Measurements from ENCODE around the gene PALMD.

PALMD gene

DNA sequence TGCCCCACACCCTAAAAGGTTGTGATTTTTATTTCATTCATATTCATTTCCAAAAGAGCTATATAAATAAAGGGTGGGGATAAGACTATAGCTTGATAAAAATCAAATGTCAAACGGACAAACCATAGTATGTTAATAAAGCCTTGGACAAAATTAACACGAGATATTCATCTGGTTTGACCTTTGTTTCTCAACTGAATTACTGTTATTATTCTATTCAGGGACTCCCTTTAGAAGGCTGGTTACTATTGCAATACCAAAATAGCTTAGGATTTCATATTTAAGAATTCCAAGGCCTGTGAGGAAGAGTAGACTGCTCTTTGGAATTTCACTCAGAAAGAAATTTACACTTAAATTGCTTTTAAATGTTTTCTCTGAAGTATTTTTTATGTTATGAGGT, 10.2 kb upstream of the PALMD start:
- no peak for DNase-seq (ENCODE audit: low spot score)

DNA sequence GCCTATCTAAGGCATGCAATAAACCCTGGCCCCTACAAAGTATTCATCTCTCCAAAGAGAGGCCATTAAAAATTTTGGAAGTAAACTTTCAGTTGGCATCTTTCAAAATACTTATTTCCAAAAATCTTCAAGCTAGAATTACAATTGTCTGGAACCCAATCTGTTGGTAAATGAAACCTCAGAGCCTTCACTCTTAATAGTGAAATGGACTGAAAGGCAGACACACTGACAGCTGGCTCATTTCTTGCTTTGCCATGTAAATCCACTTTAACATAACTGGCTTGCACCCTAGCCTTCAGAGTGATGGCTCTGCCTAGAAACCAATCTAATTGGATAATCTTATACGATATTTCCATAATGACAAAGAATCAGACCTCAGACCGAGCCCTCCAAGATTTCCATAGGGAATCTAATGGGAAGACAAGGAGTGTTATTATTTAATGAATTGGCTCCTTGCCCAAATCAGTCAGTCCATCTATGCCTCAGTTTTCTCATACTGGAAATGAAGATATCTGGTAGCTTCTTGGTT, 9.2 kb upstream of the PALMD start:
- DNase-seq (ENCODE audit: low spot score), result no peak

DNA sequence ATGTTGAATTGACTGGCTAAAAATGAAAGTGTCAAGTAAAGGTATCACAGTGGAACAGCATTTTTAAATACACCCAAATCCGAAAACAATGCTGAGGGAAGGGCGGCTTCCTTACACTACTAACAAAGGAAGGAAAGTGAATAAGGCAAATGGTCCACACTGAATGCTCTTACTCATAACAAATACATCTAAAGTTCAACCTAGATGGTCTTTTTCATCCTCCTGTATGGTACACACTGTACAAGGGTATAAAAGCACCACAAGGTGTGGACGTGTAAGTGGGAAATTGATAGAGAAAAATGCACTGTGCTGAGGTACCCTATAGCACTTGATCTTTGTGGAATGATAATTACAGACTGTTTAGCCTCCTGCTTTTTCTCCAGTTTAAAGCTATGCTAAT, 7.1 kb upstream of the PALMD start:
- DNase-seq (ENCODE audit: low spot score), result no peak

DNA sequence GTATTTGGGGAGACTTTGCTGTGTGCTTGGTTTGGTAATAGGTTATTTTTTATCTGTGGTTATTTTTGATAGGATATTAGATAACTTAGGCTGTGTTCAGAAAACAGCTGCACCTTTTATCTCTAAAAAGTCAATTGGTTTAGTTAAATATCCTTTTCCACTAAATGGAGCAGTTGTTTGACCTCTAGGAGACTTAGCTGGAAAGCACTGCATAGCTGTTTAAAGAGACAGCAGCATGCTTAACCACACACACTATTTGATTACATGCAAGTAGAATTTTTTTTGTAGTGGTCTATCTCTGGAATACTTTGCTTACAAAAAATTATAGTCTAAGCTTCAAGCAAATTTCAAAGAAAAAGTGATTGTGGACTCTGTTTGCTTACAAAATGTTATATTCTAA, 6.5 kb upstream of the PALMD start:
- DNase-seq (ENCODE audit: low spot score), result no peak

DNA sequence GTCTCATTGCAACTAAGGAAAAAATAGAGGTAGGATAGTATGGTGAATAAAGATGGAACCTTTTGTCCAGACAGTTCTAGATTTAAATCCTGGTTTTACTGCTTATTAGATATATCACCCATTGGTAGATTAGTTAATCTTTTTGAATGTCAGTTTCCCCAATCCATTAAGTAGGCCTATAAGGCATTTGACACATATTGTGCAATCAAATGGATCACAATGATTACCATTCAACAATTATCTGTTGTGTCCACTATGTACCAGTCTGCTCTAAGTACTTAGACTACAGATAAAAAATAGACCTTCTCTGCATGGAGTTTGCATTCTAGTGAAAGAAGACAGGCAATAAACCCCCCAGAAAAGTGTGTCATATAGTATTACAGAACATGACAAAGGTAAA, 6.0 kb upstream of the PALMD start:
- DNase-seq (ENCODE audit: low spot score), result no peak

DNA sequence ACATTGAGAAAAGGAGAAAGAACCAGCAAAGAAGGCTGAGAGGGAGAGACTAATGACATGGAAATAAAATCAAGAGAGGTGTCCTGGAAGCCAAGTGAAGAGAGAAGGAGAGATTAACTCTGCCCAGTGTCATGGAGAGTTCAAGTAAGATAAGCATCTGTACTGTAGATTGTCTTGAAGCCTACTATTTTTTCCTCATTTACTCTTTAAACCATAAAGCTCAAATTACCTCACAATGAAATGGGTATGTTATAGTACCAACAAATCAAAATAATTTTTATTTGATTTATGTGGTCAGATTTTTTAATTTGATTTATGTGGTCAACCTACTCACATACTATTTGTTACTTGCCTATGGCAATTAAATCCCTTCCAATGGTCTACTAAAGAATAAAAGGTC, 5.2 kb upstream of the PALMD start:
- DNase-seq (ENCODE audit: low spot score), result no peak

DNA sequence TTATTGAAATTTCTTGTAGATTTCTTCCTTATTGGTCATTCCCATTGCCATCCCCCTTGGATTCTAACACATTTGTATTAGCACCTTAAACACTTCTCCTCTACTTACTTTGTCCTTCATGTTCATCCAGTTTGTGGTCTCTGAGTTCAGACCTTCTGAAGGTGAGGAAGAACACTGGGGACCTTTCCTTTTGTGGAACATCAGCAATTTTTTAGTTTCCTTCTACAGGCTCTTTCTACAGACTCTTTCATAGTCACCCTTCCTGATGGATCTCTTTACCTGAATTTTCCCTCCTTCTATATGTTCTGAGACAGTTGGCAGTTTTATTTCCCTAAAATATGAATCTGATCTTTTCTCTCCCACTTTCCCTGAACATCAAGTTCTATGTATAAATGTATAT, 4.4 kb upstream of the PALMD start:
- no peak for DNase-seq (ENCODE audit: low spot score)

DNA sequence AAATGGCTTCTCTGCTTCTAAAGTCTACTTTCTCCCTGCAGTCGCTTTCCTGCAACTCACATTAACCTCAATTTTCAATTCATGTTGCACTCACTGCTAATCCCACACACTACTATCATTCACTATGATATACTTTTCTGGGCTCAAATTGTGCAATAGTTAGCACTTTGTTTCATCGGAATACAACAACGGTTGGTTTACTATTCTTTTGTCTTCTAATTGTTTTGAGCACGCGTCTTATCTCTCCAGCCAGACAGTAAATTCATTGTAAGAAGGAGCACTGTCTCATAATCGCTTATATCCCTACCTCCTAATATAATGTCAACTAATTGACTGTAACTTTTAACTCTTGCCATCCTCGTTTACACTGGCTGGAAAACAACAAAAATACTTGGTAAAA, 3.9 kb upstream of the PALMD start:
- DNase-seq (ENCODE audit: low spot score), result no peak

DNA sequence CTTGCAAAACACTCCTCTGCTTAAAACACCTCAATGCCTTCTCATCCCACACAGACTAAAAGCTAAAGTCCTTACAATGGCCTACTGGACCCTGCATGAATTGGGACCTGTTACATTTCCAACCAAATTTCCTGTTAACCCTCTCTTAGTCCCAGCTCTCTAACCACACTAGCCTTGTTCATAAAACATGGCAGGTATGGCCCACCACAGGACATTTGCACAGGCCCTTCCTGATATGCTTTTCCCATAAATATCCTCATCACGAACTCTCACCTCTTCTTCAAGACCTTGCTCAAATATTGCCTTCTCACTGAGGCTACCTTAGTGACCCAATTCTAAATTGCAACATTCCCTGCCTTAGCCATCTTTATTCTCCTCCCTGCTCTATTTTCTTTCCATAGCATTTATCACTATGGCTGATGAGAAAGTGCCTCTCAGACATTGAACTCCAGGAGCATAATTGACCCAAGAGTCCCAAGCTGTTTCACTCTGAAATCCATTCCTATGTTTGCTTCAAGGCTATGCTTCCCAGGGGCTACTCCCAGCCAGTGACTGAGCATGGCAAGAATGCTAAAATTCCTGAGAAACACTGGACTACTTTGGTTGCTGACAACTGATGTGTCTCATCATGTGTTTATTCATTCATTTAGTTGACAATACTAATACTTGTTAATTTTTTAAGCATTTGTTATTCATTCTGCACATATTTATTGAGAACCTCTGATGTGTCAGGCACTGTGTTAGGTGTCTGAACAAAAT, 2.7 kb upstream of the PALMD start:
- DNase-seq (ENCODE audit: low spot score), result no peak

DNA sequence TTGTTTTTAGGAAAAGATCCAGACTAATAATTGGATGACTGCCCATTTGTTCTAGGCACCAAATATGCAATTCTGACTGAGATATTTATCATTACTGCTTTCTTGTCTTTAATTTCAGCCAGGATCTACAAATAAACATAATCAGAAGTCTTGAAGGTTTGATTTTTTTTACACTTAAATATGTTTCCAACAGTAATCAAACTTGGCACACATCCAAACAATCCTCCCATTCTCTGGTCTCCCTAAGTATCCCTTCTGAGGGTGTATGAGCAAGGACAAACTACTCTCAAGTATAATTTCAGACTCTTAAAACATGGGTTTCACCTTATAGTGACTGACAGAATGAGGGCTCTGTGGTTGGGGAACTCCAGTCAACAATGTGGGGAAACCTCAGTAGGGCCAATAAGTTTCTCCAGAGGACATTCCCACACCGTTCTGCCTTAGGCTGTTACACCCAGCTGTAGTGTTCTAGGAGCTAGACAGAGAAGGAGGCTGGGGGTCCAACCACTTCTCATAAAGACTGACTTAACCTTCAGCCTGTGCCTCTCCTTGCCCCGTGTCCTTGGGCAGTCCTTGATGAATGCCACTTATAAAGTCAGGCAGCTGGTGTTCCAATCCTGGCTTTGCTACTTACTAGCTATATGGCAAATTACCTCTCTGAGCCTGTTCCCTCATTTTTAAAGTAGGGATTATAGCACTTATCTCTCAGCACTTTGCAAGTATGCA, 1.5 kb upstream of the PALMD start:
- DNase-seq (ENCODE audit: low spot score), result no peak

DNA sequence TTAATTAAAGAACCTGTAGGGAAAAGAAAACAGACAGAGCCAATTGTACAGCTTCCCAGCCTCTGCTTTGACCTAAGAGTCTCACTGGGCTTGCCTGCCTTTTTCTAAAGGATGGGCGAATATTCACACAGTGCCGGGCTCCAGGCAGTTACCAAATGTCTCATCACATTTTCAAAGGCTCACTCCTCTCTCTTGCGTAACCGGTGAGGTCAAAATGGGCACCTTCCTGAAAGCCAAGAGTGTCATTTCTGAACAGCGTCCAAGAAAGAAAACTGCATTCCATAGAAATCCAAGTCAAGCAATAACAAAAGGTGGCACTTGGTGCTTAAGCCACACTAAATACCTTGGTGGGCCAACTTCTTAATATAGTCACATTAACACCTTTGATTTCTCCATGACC, 710 bp upstream of the PALMD start:
- DNase-seq (ENCODE audit: low spot score), result peak; percentile 19

DNA sequence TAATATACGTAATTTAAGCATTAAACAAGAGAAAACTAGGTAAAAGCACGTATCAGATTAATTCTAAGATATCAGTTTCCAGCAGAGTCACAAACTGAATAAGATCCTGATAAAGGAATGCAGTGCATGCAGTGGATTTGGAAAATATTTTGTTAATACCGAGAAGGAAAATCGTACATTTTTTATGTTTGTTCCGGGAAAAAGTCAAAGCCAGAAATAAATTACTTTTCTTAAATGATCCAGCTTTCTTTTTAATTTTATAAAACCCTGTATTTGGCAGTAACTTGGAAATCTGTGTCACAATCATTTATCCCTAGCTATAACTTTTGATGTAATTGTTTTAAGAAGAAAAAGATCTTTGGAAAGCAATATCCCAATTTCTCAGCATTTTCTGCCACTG, 955 bp downstream of the PALMD start:
- no peak for DNase-seq (ENCODE audit: low spot score)

DNA sequence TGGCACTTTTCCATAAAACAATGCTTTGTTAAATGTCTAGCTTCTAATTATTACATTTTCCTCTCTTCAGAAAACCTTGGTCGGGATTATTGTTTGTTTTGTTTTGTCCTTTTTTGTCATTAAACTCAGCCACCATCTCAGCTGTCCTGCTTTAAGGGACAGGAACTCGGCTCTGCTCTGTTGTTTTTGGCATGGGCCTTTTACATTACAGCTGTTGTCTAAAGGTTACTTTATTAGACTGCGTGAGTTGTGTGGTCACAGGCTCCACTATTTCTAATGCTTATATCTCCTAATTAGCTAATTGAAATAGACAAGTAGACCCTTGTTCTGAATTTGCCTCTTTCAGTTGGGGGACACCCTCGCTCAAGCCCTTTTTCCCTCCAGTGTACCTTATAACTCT, 1.6 kb downstream of the PALMD start:
- no peak for DNase-seq (ENCODE audit: low spot score)

DNA sequence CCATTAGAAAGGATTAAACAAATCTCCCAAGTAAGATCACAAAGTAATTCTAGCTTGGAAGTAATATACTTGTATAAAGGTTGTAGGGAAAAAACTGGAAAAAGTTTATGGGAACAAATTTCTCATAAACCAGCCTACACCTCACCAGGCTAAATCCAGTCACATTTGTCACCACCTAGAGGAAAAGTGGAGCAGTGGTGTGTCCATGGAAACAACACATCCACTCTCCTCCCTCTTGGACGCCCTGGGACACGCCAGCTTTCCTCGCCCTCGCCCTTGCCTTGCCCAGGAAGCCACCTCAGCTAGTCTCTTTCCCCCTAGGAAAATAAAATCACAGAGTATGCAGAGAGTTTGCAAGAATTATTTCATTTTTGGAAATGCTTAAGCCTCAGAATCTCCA, 2.2 kb downstream of the PALMD start:
- DNase-seq (ENCODE audit: low spot score), result no peak

DNA sequence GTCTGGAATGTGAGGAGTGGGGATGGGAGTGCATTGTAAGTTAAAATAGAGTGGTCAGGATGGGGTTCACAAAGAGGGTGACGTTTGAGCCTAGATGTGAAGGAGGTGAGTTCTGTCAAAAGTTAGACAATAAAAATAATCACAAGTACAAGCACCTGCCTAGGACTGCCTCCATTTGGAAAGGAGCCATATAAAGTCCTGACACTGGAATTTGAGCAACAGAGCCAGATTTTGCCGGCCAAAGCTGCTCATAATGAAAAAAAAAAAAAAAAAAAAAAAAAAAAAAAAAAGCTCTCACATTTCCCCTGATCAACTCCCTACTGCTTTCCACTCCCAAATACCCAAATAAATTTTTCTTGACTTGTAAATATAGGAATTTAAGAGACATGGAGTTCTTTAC, 4.1 kb downstream of the PALMD start:
- no peak for DNase-seq (ENCODE audit: low spot score)

DNA sequence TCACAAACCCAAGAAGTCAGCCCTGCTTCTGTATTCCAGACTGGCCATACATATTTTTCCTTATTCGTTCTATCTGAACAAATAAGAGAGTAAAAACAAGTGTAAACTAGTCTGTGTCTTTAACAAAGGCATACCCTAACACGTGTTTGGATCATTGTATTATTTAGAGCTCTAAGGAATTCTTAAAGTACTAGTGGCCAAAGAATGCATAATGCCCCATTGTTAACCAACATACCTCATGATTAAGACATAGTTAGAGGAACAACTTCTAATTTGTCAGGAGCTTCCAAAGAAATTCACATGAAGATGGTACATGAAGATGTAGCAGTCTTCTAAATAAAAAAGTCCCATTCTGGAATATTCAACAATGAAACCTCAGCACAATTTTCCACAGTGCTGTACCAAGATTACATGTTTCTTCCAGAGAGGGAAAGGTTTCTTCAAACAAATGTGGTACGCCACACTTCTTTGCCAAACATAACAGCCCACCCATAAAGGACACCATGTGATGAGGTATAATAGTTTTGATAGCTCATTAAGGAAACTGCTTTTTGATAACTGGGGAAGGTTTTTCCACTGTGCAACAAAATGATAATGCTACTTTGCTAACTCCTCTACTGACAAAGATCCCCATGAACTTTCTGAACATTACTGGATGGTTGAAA, 5.0 kb downstream of the PALMD start:
- DNase-seq (ENCODE audit: low spot score), result no peak

DNA sequence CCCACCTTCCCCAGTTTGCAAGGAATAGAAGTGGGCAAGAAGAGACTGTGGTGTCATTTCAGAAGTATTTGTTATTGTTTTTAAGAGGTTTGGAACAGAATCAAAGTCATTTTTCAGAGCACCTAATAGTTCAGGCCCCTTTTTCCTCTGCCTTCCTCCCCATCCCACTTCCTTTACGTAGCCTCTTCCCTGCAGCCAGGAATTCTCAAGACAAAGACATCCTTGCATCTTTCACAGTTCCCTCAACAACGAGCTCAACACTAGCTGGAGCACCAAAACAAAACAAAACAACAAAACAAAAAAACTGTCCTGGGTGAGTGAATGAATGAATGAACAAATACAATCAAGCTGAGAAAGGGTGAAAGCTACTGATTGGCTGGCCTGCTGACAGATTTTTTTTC, 7.0 kb downstream of the PALMD start:
- DNase-seq (ENCODE audit: low spot score), result no peak

DNA sequence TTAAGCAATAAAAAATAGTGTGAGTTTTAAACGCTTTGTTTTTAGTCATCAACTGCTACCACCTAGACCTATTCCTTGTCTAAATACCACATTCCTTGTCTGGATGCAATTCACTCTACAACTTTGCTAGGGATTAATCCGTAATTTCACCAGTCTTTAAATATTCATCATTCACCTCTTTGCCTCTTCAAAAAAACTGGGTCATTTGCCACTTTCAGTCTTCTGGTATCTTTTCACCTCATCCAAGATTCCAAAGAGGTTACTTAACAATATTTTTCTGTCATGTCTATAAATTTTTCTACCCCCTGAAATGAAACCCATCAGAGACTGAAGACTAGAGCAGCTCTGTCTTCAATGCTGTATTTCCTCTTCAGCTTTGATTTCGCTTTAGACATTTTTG, 9.5 kb downstream of the PALMD start:
- DNase-seq (ENCODE audit: low spot score), result no peak

DNA sequence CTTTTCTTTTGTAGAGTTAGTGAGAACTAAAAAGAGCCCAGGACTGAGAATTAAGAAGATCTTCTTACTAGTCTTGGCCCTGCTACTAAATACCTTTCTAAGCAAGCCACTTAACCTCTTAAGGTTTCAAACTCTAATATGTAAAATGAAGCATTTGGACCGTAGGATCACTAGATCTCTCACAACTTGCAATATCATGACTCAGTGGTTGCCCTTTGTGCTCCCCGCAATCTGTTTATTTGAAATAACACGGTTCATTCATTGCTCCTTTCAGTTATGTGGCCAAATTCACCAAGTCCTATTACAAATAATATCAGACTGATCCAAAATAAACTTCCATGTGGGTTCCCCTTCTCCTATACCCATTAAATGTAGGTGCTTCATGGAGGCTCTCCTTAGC, 10.8 kb downstream of the PALMD start:
- DNase-seq (ENCODE audit: low spot score), result no peak

DNA sequence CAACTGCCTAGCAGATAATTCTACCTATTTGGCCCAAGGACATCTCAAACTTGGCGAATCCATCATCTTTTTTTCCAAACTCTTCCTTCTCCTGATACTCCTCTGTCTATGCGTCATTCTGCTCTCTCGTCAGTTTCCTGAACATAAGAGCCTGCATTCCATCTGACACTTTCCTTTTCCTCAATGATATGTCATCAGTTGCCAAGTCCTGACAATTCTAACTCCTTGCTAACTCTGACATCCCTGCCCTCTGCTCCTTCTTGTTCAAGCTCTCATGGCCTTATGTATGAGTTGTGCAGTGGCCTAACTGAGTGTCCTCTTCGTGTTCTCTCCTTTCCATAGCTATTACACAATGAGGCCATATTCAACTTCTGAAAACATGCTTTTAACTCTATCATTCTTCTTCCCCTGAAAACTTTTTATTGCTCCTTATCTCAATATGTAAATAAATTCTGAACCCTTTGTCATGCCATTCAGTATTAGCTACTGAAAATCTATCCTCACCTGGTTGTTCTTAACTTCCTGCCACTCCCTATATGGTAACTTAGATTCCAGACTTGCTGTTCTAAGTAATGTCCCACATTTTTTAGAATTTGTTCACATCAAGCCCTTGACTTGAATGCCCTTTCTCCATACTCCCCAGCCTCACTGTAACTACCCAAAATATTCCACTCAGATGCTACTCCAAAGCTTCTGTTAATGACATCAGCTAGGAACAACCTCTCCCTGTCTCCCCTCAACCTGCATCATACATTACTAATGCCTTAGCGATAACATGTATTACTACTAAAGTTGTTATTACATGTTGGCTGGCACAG, 11.5 kb downstream of the PALMD start:
- DNase-seq (ENCODE audit: low spot score), result no peak

DNA sequence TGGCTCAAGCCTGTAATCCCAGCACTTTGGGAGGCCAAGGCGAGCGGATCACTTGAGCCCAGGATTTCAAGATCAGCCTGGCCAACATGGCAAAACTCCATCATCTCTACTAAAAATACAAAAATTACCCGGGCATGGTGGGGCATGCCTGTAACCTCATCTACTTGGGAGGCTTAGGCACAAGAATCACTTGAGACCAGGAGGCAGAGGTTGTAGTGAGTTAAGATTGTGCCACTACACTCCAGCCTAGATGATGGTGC, 12.0 kb downstream of the PALMD start:
- DNase-seq (ENCODE audit: low spot score), result no peak

DNA sequence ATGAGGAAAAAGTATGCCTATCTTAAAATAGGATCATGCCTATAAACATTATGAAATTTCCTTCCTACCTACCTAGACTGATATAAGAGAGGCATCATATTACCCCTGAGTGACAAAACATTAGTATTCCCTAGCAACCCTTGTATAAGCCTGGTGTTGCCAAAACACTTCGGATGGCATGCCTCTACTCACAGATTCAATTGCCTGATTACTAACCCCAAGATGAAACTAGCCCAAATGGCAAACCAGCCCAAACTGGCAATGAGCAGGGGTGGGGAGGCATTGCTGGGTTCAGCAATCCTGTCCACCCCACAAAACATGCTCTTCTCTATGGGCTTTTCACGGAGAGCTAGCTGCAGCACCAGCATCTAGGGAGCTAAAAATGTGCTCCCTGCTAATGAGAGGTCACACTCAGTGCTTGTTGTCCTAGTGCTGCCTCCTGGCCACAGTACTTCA, 13.9 kb downstream of the PALMD start:
- DNase-seq (ENCODE audit: low spot score), result no peak

DNA sequence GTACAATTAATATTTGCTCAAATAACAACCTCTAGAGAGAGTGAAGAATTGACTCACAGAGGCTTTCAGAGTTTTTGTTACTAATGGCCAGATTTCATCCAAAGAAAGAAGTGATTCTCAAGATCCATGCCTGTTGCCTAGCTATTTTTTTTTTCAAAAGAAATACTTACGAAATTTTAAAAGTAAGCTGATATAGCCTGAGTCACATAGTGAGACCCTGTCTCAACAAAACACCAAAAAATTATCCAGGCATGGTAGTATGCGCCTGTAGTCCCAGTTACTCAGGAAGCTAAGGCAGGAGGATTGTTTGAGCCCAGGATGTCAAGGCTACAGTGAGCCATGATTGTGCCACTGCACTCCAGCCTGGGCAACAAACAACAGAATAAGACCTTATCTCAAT, 14.6 kb downstream of the PALMD start:
- DNase-seq (ENCODE audit: low spot score), result no peak
